Transverse colon (tissue), 4 donors: Measurements from ENCODE around the gene TMCO5A. TPM values are rescaled to one million over a fixed set of nuclear protein-coding genes. Genes with fewer than 3 reads are reported as not detected.
"Not testable (repeated sequence)": the region's sequence is repeated elsewhere in the genome, so short reads cannot be mapped to it uniquely, and the experiment has no call there.

Experiments used
- DNase-seq: peaks from one replicate; pipeline ENCODE4 v3.0.0-alpha.2; 2019
- H3K27ac ChIP-seq, 4 donors: fragments of 200-600 bp; sonication (generic); 2 replicates each; pipeline ENCODE4 v1.5.1; 2016 to 2018; ENCODE audit warnings: inconsistent platforms in 4 of 4
- H3K27me3 ChIP-seq: fragments of 200-600 bp; sonication (generic); 2 replicates; pipeline ENCODE4 v1.5.1; 2017; ENCODE audit warnings: inconsistent platforms
- H3K36me3 ChIP-seq, 4 donors: fragments of 200-600 bp; sonication (generic); 2 replicates each; pipeline ENCODE4 v1.5.1; 2017 to 2019; ENCODE audit warnings: inconsistent platforms in 4 of 4
- H3K4me1 ChIP-seq, 4 donors: fragments of 200-600 bp; sonication (generic); 2 replicates each; pipeline ENCODE4 v1.5.1; 2017 to 2020; ENCODE audit warnings: inconsistent platforms in 4 of 4
- H3K4me3 ChIP-seq, 4 donors: fragments of 200-600 bp; sonication (generic); 1 replicate in 1 of 4; 2 replicates in 3 of 4; pipeline versions ENCODE4 v1.5.1 to v1.6.1; 2017 to 2019; ENCODE audit warnings: inconsistent platforms in 4 of 4
- H3K9me3 ChIP-seq, 2 donors: fragments of 200-600 bp; sonication (generic); 2 replicates each; pipeline ENCODE4 v1.5.1; 2017 to 2019; ENCODE audit warnings: inconsistent platforms in 2 of 2
- CTCF ChIP-seq, 5 experiments: fragments of 200-600 bp in 3 of 5; fragments of 450-650 bp in 2 of 5; sonication (generic) in 3 of 5; IDR thresholded peaks; 1 replicate in 2 of 5; 2 replicates in 3 of 5; pipeline ENCODE4 v1.5.1; 2016 to 2017; ENCODE audit warnings: antibody characterized with exemption in 5 of 5, inconsistent platforms in 3 of 5, mild to moderate bottlenecking in 2 of 5, moderate library complexity in 1 of 5
- EP300 ChIP-seq: sonication (generic); formaldehyde crosslinking; IDR thresholded peaks from one replicate; pipeline ENCODE4 v1.6.1; 2017; ENCODE audit warnings: antibody characterized with exemption, low read depth
- POLR2A ChIP-seq: fragments of 450-650 bp; IDR thresholded peaks from one replicate; pipeline ENCODE4 v1.6.1; 2016; ENCODE audit warnings: antibody characterized with exemption, mild to moderate bottlenecking, moderate library complexity
- POLR2AphosphoS5 ChIP-seq, 3 donors: sonication (generic); formaldehyde crosslinking; IDR thresholded peaks; one replicate each; pipeline ENCODE4 v1.6.1; 2016; ENCODE audit warnings: antibody characterized with exemption in 3 of 3
- WGBS, 2 donors: methylation state at CpG; one replicate each; pipeline ENCODE4 v1.1.5; 2018; ENCODE audit warnings: low coverage in 1 of 2; 5-methylcytosine and 5-hydroxymethylcytosine counted together
- in situ Hi-C, 4 donors: fragments of 200-750 bp; cut with MboI; loops; one replicate each; pipeline versions ENCODE4 v1.15.0 to v1.15.1; 2017; ENCODE audit warnings: low sequenced_read_pairs in 3 of 4, low pct_ligation_motif_present in 1 of 4, low pct_unique_long_range_greater_than_20kb in 1 of 4
- intact Hi-C: fragments of 100-400 bp; cut with DNase I; formaldehyde crosslinking; loops from one replicate; pipeline ENCODE4 v1.15.1; 2023; ENCODE audit warnings: low total_unique reads
- total RNA-seq, 4 donors: library from RNA; depleted of rRNA; stranded (reverse); fragments of >200 nt; gene quantifications; one replicate each; pipeline ENCODE4 v1.1.0, GENCODE V29; 2016

The TMCO5A gene
- total RNA-seq, 4 donors from 2014 or later: 0.14 TPM; not detected in 3

- no peak overlapping the region for H3K27ac ChIP-seq
- no peak overlapping the region for H3K4me3 ChIP-seq
- no peaks in the 10 kb centered on the region for H3K36me3 ChIP-seq
- 58 to 60% methylated on average over 1 of the region's 1 CpG for WGBS, 2 donors
- H3K27me3 ChIP-seq: no peaks in the 10 kb centered on the region
- no peaks in the 10 kb centered on the region for H3K9me3 ChIP-seq
- TF ChIP-seq POLR2AphosphoS5 (IDR thresholded peaks at IDR 0.05) (no peak), POLR2A (no peak), EP300 (no peak), CTCF (IDR thresholded peaks at IDR 0.05) (no peak)
- DNase-seq: no peak
- no peaks in the 10 kb centered on the region for H3K4me1 ChIP-seq
- in situ Hi-C loops: no loop called here
- intact Hi-C loops: no loop called here
Observed at GRCh38 chr15:37933666-37934065, 774 bp upstream of the TMCO5A start.

- Histone ChIP-seq H3K4me1 (no peaks in the 10 kb centered on the region), H3K27me3 (no peaks in the 10 kb centered on the region), H3K9me3 (no peaks in the 10 kb centered on the region), H3K27ac (no peak overlapping the region), H3K4me3 (no peak overlapping the region), H3K36me3 (no peaks in the 10 kb centered on the region)
- intact Hi-C loops: no loop called here
- DNase-seq: no peak
- WGBS, 2 donors: 44 to 59% methylated on average over 3 of the region's 3 CpGs
- TF ChIP-seq EP300 (no peak), POLR2AphosphoS5 (IDR thresholded peaks at IDR 0.05) (no peak), POLR2A (no peak), CTCF (IDR thresholded peaks at IDR 0.05) (no peak)
- in situ Hi-C loops: no loop called here
Observed at GRCh38 chr15:37940876-37941275, 6.4 kb downstream of the TMCO5A start.

- intact Hi-C loops (no loop called here), in situ Hi-C loops (no loop called here)
- H3K9me3 ChIP-seq: no peaks in the 10 kb centered on the region
- H3K4me3 ChIP-seq: no peak overlapping the region
- TF ChIP-seq CTCF (IDR thresholded peaks at IDR 0.05) (no peak), POLR2A (no peak)
- no peaks in the 10 kb centered on the region for H3K4me1 ChIP-seq
- no peak for DNase-seq
- no peaks in the 10 kb centered on the region for H3K27me3 ChIP-seq
- H3K36me3 ChIP-seq: no peaks in the 10 kb centered on the region
- H3K27ac ChIP-seq: no peak overlapping the region
Observed at GRCh38 chr15:37941779-37942178, 7.3 kb downstream of the TMCO5A start.

GRCh38 chr15:37951999-37952398, 17.6 kb downstream of the TMCO5A start:
- TF ChIP-seq POLR2AphosphoS5 (IDR thresholded peaks at IDR 0.05): no peak
- no peak for TF ChIP-seq CTCF (IDR thresholded peaks at IDR 0.05)
- TF ChIP-seq EP300: no peak
- no peak for TF ChIP-seq POLR2A
- in situ Hi-C loops: no loop called here
- Histone ChIP-seq H3K4me3 (no peak overlapping the region), H3K27me3 (no peaks in the 10 kb centered on the region), H3K36me3 (no peaks in the 10 kb centered on the region), H3K9me3 (no peaks in the 10 kb centered on the region), H3K4me1 (no peaks in the 10 kb centered on the region), H3K27ac (no peak overlapping the region)
- no peak for DNase-seq
- WGBS, 2 donors: 88% methylated on average over 4 of the region's 4 CpGs; no CpG with 5 or more reads in 1 of the 2 donors
- intact Hi-C loops: no loop called here

GRCh38 chr15:37960742-37961141, 26.3 kb downstream of the TMCO5A start:
- DNase-seq, intact Hi-C loops, H3K36me3 ChIP-seq, H3K27ac ChIP-seq, in situ Hi-C loops, H3K9me3 ChIP-seq, H3K4me1 ChIP-seq, H3K4me3 ChIP-seq, H3K27me3 ChIP-seq: not testable (repeated sequence)
- 55 to 61% methylated on average over 1 of the region's 1 CpG for WGBS, 2 donors
